GM10266 (cell line): ENCODE data around the gene KCNT2.
A peak's percentile ranks its signal among the peaks of the same experiment; 100 is the strongest.

Experiments used
- DNase-seq: peaks from one replicate; pipeline ENCODE4 v3.0.0; 2012; ENCODE audit errors: extremely low spot score
- CTCF ChIP-seq: IDR thresholded peaks from 2 replicates; pipeline ENCODE4 v1.5.1; 2012; ENCODE audit warnings: mild to moderate bottlenecking, low read depth; ENCODE audit not compliant: control insufficient read depth, insufficient read depth; ENCODE audit errors: missing control alignments

KCNT2 gene

GRCh38 chr1:196380316-196380715, 227.9 kb downstream of the KCNT2 start:
- no peak for TF ChIP-seq CTCF
- no peak for DNase-seq

GRCh38 chr1:196377811-196378210, 230.4 kb downstream of the KCNT2 start:
- no peak for TF ChIP-seq CTCF
- no peak for DNase-seq

GRCh38 chr1:196376630-196377328, 231.5 kb downstream of the KCNT2 start:
- DNase-seq = no peak
- no peak for TF ChIP-seq CTCF

- TF ChIP-seq CTCF = no peak
Measured at GRCh38 chr1:196373798-196374197, 234.4 kb downstream of the KCNT2 start.

GRCh38 chr1:196372896-196373536, 235.2 kb downstream of the KCNT2 start:
- peak; percentile 4 for DNase-seq
- TF ChIP-seq CTCF = peak; percentile 32

More at GRCh38 chr1:196373798-196374197, 234.4 kb downstream of the KCNT2 start:
- DNase-seq = no peak

GRCh38 chr1:196367838-196368237, 240.4 kb downstream of the KCNT2 start:
- TF ChIP-seq CTCF = no peak

GRCh38 chr1:196366817-196367495, 241.3 kb downstream of the KCNT2 start:
- no peak for TF ChIP-seq CTCF
- no peak for DNase-seq

More at GRCh38 chr1:196367838-196368237, 240.4 kb downstream of the KCNT2 start:
- no peak for DNase-seq
